ENCODE measurements around the gene FES. TPM values are rescaled to one million over a fixed set of nuclear protein-coding genes. Genes with fewer than 3 reads are reported as not detected.

The FES gene
- total RNA-seq, 1 donor from 2014 or later, result 48.0 TPM

- intact Hi-C loops (cut with DNase I), result no loop called here
- Histone ChIP-seq H3K27me3 (no peaks in the 10 kb centered on the region), H3K4me3 (no peak overlapping the region), H3K36me3 (peaks cover 11% of the 10 kb centered on the region), H3K9me3 (no peaks in the 10 kb centered on the region), H3K4me1 (peaks cover 54% of the 10 kb centered on the region), H3K27ac (no peak overlapping the region)
- no peak for DNase-seq
- no peak for TF ChIP-seq CTCF (IDR thresholded peaks at IDR 0.05)
- ATAC-seq, result no peak
These were observed 49.0 kb downstream of the FES start for GRCh38 chr15:90933301-90933700.

- peak; percentile 89 for TF ChIP-seq CTCF (IDR thresholded peaks at IDR 0.05)
- intact Hi-C loops (cut with DNase I), result no loop called here
- Histone ChIP-seq H3K4me1 (peaks cover 49% of the 10 kb centered on the region), H3K4me3 (peak overlapping the region; percentile 85), H3K36me3 (peaks cover 19% of the 10 kb centered on the region), H3K9me3 (no peaks in the 10 kb centered on the region), H3K27me3 (no peaks in the 10 kb centered on the region), H3K27ac (peak overlapping the region; percentile 71)
- ATAC-seq, result peak; percentile 67
- DNase-seq, result peak; percentile 92
These were observed 50.1 kb downstream of the FES start for GRCh38 chr15:90934256-90934948.

DNA sequence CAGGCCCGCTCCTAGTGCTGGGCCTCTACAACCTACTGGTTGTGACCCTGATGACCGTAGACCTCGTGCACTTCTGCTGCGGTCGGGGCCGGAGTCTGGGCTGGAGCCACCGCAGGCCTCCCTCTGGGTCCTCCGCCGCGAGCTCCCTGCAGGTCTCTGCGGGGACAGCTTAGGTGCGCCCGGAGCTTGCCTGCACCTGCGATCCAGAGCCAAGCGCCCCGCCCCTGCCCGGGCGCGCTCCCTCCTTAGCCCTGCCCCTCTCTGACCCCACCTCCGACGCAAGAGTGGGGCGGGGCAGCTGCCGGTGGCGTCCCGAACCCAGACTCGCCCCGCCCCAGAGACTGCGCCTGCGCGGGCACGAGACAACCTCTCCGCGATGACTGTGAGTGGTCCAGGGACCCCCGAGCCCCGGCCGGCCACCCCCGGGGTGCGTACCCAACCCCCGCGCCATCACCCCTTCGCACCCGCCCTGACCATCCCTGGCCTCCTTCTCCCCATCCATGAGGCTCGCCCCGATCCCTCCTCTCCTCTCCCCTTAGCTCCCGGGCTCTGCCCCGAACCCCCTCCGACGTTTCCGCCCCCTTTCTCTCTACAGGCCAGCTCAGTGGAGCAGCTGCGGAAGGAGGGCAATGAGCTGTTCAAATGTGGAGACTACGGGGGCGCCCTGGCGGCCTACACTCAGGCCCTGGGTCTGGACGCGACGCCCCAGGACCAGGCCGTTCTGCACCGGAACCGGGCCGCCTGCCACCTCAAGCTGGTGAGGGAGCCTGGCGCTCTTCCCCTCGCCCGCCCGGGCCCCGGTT, 50.8 kb downstream of the FES start, which contains the start of gene UNC45A:
UNC45A (plus strand) TSS at position 337 of the 803 bp plus-strand sequence; CDS start at position 377, 40 bp downstream.
- peak; percentile 87 for ATAC-seq

GRCh38 chr15:90936823-90937222, 52.5 kb downstream of the FES start:
- ATAC-seq, result no peak
- no peak for TF ChIP-seq CTCF (IDR thresholded peaks at IDR 0.05)
- DNase-seq, result no peak
- Histone ChIP-seq H3K27me3 (no peaks in the 10 kb centered on the region), H3K9me3 (no peaks in the 10 kb centered on the region), H3K4me1 (peaks cover 33% of the 10 kb centered on the region), H3K36me3 (peaks cover 43% of the 10 kb centered on the region), H3K27ac (no peak overlapping the region), H3K4me3 (no peak overlapping the region)
- intact Hi-C loops (cut with DNase I), result no loop called here

More for the DNA sequence above, 50.8 kb downstream of the FES start, which contains the start of gene UNC45A:
- Histone ChIP-seq H3K36me3 (peaks cover 26% of the 10 kb centered on the region), H3K27ac (peak within 1 kb of the TSS; percentile 71), H3K27me3 (no peaks in the 10 kb centered on the region), H3K9me3 (no peaks in the 10 kb centered on the region), H3K4me3 (peak within 1 kb of the TSS; percentile 85), H3K4me1 (peaks cover 47% of the 10 kb centered on the region)
- DNase-seq, result peak; percentile 97
- intact Hi-C loops (cut with DNase I), result no loop called here
- TF ChIP-seq CTCF (IDR thresholded peaks at IDR 0.05), result no peak

DNA sequence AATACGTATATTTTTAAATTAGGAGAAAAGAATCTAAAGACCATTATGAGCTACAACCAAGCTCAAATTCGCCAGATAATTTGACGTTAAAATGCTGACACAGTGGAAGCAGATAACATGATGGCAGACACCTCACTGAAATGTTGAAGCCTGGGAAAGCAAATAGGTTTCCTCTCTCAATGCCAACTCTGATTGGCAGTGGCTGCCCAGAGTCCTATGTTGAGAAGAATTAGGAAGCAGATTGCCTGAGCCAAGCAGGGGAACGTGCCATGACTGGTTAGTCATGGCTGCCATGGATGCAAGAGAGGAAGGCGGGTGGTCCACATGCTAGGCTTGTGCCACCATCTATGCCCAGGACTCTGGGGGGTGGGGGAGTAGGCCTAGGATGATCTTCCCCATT, 54.0 kb downstream of the FES start:
- Histone ChIP-seq H3K27ac (no peak overlapping the region), H3K4me1 (peaks cover 24% of the 10 kb centered on the region), H3K4me3 (no peak overlapping the region), H3K9me3 (no peaks in the 10 kb centered on the region), H3K36me3 (peaks cover 58% of the 10 kb centered on the region), H3K27me3 (no peaks in the 10 kb centered on the region)
- DNase-seq (no peak), ATAC-seq (no peak)
- no peak for TF ChIP-seq CTCF (IDR thresholded peaks at IDR 0.05)
- intact Hi-C loops (cut with DNase I), result no loop called here
